ENCODE data around the gene GATA6.

GATA6 gene
- 0.52 to 1.5 (median 0.96) reads per million in 3 donors for total RNA-seq

GRCh38 chr18:22169011-22169888 lies at the start of gene GATA6:
GATA6 (plus strand) TSS chr18:22169589; CDS start chr18:22171145, 1,556 bp downstream.
- H3K27me3 ChIP-seq (replicated peaks; ENCODE audit: control insufficient read depth, insufficient read depth, low read length, poor library complexity, severe bottlenecking), result peaks cover 49% of the 10 kb centered on the region
- no peaks in the 10 kb centered on the region for H3K9me3 ChIP-seq (ENCODE audit: control insufficient read depth, low read length)
- peaks cover 21% of the 10 kb centered on the region for H3K4me1 ChIP-seq (ENCODE audit: control insufficient read depth, insufficient read depth, low read length, poor library complexity, severe bottlenecking)
- no peak within 1 kb of the TSS for H3K27ac ChIP-seq (ENCODE audit: insufficient read depth, low read length, poor library complexity, severe bottlenecking)
- peak within 1 kb of the TSS; percentile 44 for H3K4me3 ChIP-seq (ENCODE audit: insufficient read depth, low read depth, low read length, poor library complexity, severe bottlenecking)
- H3K36me3 ChIP-seq (ENCODE audit: control insufficient read depth, insufficient read depth, low read length), result no peaks in the 10 kb centered on the region
- no peak for DNase-seq

- Histone ChIP-seq H3K4me1 (ENCODE audit: control insufficient read depth, insufficient read depth, low read length, poor library complexity, severe bottlenecking) (no peaks in the 10 kb centered on the region), H3K36me3 (ENCODE audit: control insufficient read depth, insufficient read depth, low read length) (no peaks in the 10 kb centered on the region), H3K4me3 (ENCODE audit: insufficient read depth, low read depth, low read length, poor library complexity, severe bottlenecking) (no peak overlapping the region), H3K9me3 (ENCODE audit: control insufficient read depth, low read length) (no peaks in the 10 kb centered on the region), H3K27ac (ENCODE audit: insufficient read depth, low read length, poor library complexity, severe bottlenecking) (no peak overlapping the region), H3K27me3 (replicated peaks; ENCODE audit: control insufficient read depth, insufficient read depth, low read length, poor library complexity, severe bottlenecking) (no peaks in the 10 kb centered on the region)
- no peak for DNase-seq
Observed at GRCh38 chr18:22124970-22125369, 44.4 kb upstream of the GATA6 start.

- no peaks in the 10 kb centered on the region for H3K4me1 ChIP-seq (ENCODE audit: control insufficient read depth, insufficient read depth, low read length, poor library complexity, severe bottlenecking)
- no peaks in the 10 kb centered on the region for H3K9me3 ChIP-seq (ENCODE audit: control insufficient read depth, low read length)
- no peak for DNase-seq
- no peak overlapping the region for H3K4me3 ChIP-seq (ENCODE audit: insufficient read depth, low read depth, low read length, poor library complexity, severe bottlenecking)
- no peaks in the 10 kb centered on the region for H3K27me3 ChIP-seq (replicated peaks; ENCODE audit: control insufficient read depth, insufficient read depth, low read length, poor library complexity, severe bottlenecking)
- H3K27ac ChIP-seq (ENCODE audit: insufficient read depth, low read length, poor library complexity, severe bottlenecking), result no peak overlapping the region
- no peaks in the 10 kb centered on the region for H3K36me3 ChIP-seq (ENCODE audit: control insufficient read depth, insufficient read depth, low read length)
Observed at GRCh38 chr18:22128954-22129353, 40.4 kb upstream of the GATA6 start.

- Histone ChIP-seq H3K9me3 (ENCODE audit: control insufficient read depth, low read length) (no peaks in the 10 kb centered on the region), H3K4me1 (ENCODE audit: control insufficient read depth, insufficient read depth, low read length, poor library complexity, severe bottlenecking) (no peaks in the 10 kb centered on the region), H3K27me3 (replicated peaks; ENCODE audit: control insufficient read depth, insufficient read depth, low read length, poor library complexity, severe bottlenecking) (no peaks in the 10 kb centered on the region), H3K36me3 (ENCODE audit: control insufficient read depth, insufficient read depth, low read length) (no peaks in the 10 kb centered on the region), H3K4me3 (ENCODE audit: insufficient read depth, low read depth, low read length, poor library complexity, severe bottlenecking) (no peak overlapping the region), H3K27ac (ENCODE audit: insufficient read depth, low read length, poor library complexity, severe bottlenecking) (no peak overlapping the region)
- DNase-seq, result no peak
Observed at GRCh38 chr18:22129778-22130177, 39.6 kb upstream of the GATA6 start.

DNA sequence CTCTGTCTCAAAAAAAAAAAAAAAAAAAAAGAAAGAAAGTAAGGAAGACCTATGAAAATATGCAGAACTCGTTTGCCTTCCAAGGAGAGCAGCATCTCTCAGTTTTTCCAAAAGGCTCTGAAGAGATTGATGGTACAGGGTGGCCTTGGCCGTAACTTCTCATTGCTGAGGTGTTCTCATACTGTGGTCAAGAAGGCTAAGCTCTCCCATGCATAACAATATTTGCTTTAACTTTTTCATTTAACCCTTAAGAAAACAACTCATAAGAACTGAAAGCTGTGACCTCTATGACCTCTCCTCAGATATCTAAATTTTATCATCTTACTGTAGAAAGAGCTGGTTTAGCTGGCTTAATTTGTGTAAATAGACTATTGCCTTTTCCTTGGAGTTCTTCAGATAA lies 37.1 kb upstream of the GATA6 start:
- no peaks in the 10 kb centered on the region for H3K9me3 ChIP-seq (ENCODE audit: control insufficient read depth, low read length)
- H3K27ac ChIP-seq (ENCODE audit: insufficient read depth, low read length, poor library complexity, severe bottlenecking), result no peak overlapping the region
- no peaks in the 10 kb centered on the region for H3K36me3 ChIP-seq (ENCODE audit: control insufficient read depth, insufficient read depth, low read length)
- no peak for DNase-seq
- no peaks in the 10 kb centered on the region for H3K4me1 ChIP-seq (ENCODE audit: control insufficient read depth, insufficient read depth, low read length, poor library complexity, severe bottlenecking)
- H3K27me3 ChIP-seq (replicated peaks; ENCODE audit: control insufficient read depth, insufficient read depth, low read length, poor library complexity, severe bottlenecking), result no peaks in the 10 kb centered on the region
- H3K4me3 ChIP-seq (ENCODE audit: insufficient read depth, low read depth, low read length, poor library complexity, severe bottlenecking), result no peak overlapping the region

DNA sequence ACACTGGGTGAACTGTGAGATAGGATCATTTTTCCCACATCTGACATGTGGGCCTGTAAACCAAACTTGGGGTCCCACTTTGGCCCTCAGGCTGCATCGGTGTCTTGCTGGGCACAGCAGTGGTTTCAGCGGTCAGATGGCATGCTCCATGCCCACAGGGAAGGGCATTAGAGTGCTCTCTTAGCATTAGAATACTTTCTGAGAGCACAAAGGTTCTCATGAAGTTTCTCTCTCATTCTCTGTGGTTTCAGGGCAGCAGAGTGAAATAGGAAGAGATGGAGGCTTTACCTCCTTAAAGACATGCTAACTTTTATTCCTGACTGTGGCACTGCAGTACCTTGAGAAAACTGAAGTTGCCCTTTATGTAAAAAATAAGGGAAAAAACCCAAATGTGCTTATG lies 36.6 kb upstream of the GATA6 start:
- no peaks in the 10 kb centered on the region for H3K36me3 ChIP-seq (ENCODE audit: control insufficient read depth, insufficient read depth, low read length)
- DNase-seq, result no peak
- no peaks in the 10 kb centered on the region for H3K4me1 ChIP-seq (ENCODE audit: control insufficient read depth, insufficient read depth, low read length, poor library complexity, severe bottlenecking)
- H3K4me3 ChIP-seq (ENCODE audit: insufficient read depth, low read depth, low read length, poor library complexity, severe bottlenecking), result no peak overlapping the region
- H3K27ac ChIP-seq (ENCODE audit: insufficient read depth, low read length, poor library complexity, severe bottlenecking), result no peak overlapping the region
- no peaks in the 10 kb centered on the region for H3K27me3 ChIP-seq (replicated peaks; ENCODE audit: control insufficient read depth, insufficient read depth, low read length, poor library complexity, severe bottlenecking)
- H3K9me3 ChIP-seq (ENCODE audit: control insufficient read depth, low read length), result no peaks in the 10 kb centered on the region

- Histone ChIP-seq H3K4me1 (ENCODE audit: control insufficient read depth, insufficient read depth, low read length, poor library complexity, severe bottlenecking) (no peaks in the 10 kb centered on the region), H3K36me3 (ENCODE audit: control insufficient read depth, insufficient read depth, low read length) (no peaks in the 10 kb centered on the region), H3K27me3 (replicated peaks; ENCODE audit: control insufficient read depth, insufficient read depth, low read length, poor library complexity, severe bottlenecking) (no peaks in the 10 kb centered on the region), H3K27ac (ENCODE audit: insufficient read depth, low read length, poor library complexity, severe bottlenecking) (no peak overlapping the region), H3K4me3 (ENCODE audit: insufficient read depth, low read depth, low read length, poor library complexity, severe bottlenecking) (no peak overlapping the region), H3K9me3 (ENCODE audit: control insufficient read depth, low read length) (no peaks in the 10 kb centered on the region)
- no peak for DNase-seq
Observed at GRCh38 chr18:22136395-22136794, 33.0 kb upstream of the GATA6 start.

- no peak for DNase-seq
- no peaks in the 10 kb centered on the region for H3K27me3 ChIP-seq (replicated peaks; ENCODE audit: control insufficient read depth, insufficient read depth, low read length, poor library complexity, severe bottlenecking)
- H3K9me3 ChIP-seq (ENCODE audit: control insufficient read depth, low read length), result no peaks in the 10 kb centered on the region
- H3K36me3 ChIP-seq (ENCODE audit: control insufficient read depth, insufficient read depth, low read length), result no peaks in the 10 kb centered on the region
- H3K4me1 ChIP-seq (ENCODE audit: control insufficient read depth, insufficient read depth, low read length, poor library complexity, severe bottlenecking), result no peaks in the 10 kb centered on the region
- H3K4me3 ChIP-seq (ENCODE audit: insufficient read depth, low read depth, low read length, poor library complexity, severe bottlenecking), result no peak overlapping the region
- H3K27ac ChIP-seq (ENCODE audit: insufficient read depth, low read length, poor library complexity, severe bottlenecking), result no peak overlapping the region
Observed at GRCh38 chr18:22141211-22141610, 28.2 kb upstream of the GATA6 start.

DNA sequence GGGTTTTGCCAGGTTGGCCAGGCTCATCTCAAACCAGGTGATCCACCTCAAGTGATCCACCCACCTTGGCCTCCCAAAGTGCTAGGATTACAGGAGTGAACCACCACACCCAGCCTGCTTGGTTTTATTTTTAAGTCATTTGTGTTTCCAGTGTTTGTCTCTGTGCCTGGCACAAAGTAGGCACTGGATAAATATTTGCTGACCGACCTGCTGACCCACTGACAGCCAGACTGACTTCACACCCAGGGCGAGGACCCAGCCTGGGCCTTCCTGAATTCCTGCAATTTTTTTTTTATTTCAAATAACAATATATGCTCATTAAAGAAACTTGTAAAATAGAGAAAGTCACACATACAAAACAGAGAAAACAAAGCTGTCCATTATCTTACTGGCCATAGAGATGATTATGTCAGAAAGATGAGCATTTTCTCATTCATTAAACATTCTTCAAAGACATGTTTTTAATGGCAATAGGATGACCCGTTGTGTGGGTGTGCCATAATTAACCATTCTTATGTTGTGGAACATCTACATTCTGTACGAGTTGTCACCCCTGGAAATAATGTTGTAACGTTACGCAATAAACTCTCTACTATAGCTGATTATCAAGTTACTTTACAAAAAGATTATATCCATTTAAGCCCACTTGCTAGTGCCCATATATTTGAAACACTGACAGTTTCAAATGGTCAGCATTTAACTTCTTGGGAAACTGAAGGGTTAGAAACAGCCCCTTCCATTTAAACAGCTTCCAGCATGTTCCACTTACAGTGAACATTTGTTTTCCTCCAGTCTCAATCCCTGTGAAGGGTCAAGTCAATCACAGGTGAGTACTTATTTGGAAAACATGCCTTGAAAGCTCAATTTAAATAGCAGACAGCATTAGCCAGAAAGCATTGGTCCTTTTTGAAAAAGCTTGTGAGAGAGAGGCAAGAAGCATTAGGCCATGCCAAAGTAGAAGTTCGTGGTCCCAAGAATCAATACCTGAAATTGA lies 25.7 kb upstream of the GATA6 start:
- Histone ChIP-seq H3K4me1 (ENCODE audit: control insufficient read depth, insufficient read depth, low read length, poor library complexity, severe bottlenecking) (no peaks in the 10 kb centered on the region), H3K4me3 (ENCODE audit: insufficient read depth, low read depth, low read length, poor library complexity, severe bottlenecking) (no peak overlapping the region), H3K36me3 (ENCODE audit: control insufficient read depth, insufficient read depth, low read length) (no peaks in the 10 kb centered on the region), H3K27ac (ENCODE audit: insufficient read depth, low read length, poor library complexity, severe bottlenecking) (no peak overlapping the region), H3K9me3 (ENCODE audit: control insufficient read depth, low read length) (no peaks in the 10 kb centered on the region), H3K27me3 (replicated peaks; ENCODE audit: control insufficient read depth, insufficient read depth, low read length, poor library complexity, severe bottlenecking) (no peaks in the 10 kb centered on the region)
- DNase-seq, result no peak

- H3K27me3 ChIP-seq (replicated peaks; ENCODE audit: control insufficient read depth, insufficient read depth, low read length, poor library complexity, severe bottlenecking), result no peaks in the 10 kb centered on the region
- H3K36me3 ChIP-seq (ENCODE audit: control insufficient read depth, insufficient read depth, low read length), result no peaks in the 10 kb centered on the region
- H3K9me3 ChIP-seq (ENCODE audit: control insufficient read depth, low read length), result no peaks in the 10 kb centered on the region
- no peak overlapping the region for H3K27ac ChIP-seq (ENCODE audit: insufficient read depth, low read length, poor library complexity, severe bottlenecking)
- DNase-seq, result no peak
- no peaks in the 10 kb centered on the region for H3K4me1 ChIP-seq (ENCODE audit: control insufficient read depth, insufficient read depth, low read length, poor library complexity, severe bottlenecking)
- H3K4me3 ChIP-seq (ENCODE audit: insufficient read depth, low read depth, low read length, poor library complexity, severe bottlenecking), result no peak overlapping the region
Observed at GRCh38 chr18:22145160-22145559, 24.2 kb upstream of the GATA6 start.

All from effector memory CD4-positive, alpha-beta T cell (primary cell).